Activated naive CD4-positive, alpha-beta T cell treated with anti-CD3 and anti-CD28 coated beads, Interleukin-2, amount 50 U/mL, for 24 hours (primary cell): Measurements from ENCODE around the gene BAZ1B.
"Not testable (repeated sequence)": the region's sequence is repeated elsewhere in the genome, so short reads cannot be mapped to it uniquely, and the experiment has no call there.

Experiments used
- H3K27ac Mint-ChIP-seq: one replicate; pipeline ENCODE4 v1.8.0; 2021; ENCODE audit warnings: mild to moderate bottlenecking, mixed read lengths
- H3K27me3 Mint-ChIP-seq: one replicate; pipeline ENCODE4 v1.8.0; 2021; ENCODE audit warnings: mixed read lengths
- H3K36me3 Mint-ChIP-seq: one replicate; pipeline ENCODE4 v1.8.0; 2021; ENCODE audit warnings: mixed read lengths
- H3K4me1 Mint-ChIP-seq: one replicate; pipeline ENCODE4 v1.8.0; 2021; ENCODE audit warnings: mixed read lengths
- H3K4me3 Mint-ChIP-seq: one replicate; pipeline ENCODE4 v1.8.0; 2021; ENCODE audit warnings: mild to moderate bottlenecking, mixed read lengths
- H3K9me3 Mint-ChIP-seq: one replicate; pipeline ENCODE4 v1.8.0; 2021; ENCODE audit warnings: mixed read lengths

Gene BAZ1B

GRCh38 chr7:73496626-73497025 is 25.5 kb downstream of the BAZ1B start:
- Mint-ChIP-seq H3K27me3 (no peaks in the 10 kb centered on the region), H3K27ac (no peak overlapping the region), H3K4me1 (peaks cover 17% of the 10 kb centered on the region), H3K4me3 (no peak overlapping the region), H3K9me3 (no peaks in the 10 kb centered on the region), H3K36me3 (peaks cover 34% of the 10 kb centered on the region)

DNA sequence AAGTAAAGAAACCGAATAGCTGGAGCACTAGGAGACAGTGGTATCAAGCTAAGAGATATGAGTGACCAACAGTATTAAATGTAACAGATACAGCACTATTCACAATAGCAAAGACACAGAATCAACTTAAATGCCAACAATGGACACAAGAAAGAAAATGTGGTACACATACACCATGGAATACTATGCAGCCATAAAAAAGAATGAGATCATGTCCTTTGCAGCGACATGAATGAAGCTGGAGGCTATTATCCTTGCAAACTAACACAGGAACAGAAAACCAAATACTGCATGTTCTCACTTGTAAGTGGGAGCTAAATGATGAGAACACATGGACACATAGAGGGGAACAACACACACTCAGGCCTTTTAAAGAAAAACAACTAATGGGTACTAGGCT is 26.6 kb downstream of the BAZ1B start:
- not testable (repeated sequence) for H3K27ac Mint-ChIP-seq, H3K9me3 Mint-ChIP-seq, H3K27me3 Mint-ChIP-seq, H3K4me3 Mint-ChIP-seq
- Mint-ChIP-seq H3K36me3 (peaks cover 29% of the 10 kb centered on the region), H3K4me1 (peaks cover 17% of the 10 kb centered on the region)

DNA sequence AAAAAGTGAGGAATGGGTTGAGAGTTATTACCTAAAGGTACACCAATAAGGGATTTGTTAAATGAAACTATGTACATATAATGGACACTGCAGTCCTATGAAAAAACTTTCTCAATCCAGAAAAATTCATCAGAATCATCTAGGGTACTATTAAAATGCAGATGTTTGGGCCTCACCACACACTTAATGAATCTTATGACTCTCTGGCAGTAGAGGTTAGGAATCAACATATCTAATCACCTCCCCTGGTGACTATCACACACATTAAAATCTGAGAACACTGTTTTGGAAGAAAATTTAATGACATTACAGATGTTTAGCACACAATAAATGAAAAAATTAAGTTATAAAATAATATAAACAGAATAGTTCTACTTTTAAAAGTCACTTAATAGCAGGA is 32.1 kb downstream of the BAZ1B start:
- H3K4me3 Mint-ChIP-seq = no peak overlapping the region
- H3K36me3 Mint-ChIP-seq = peaks cover 17% of the 10 kb centered on the region
- no peak overlapping the region for H3K27ac Mint-ChIP-seq
- no peaks in the 10 kb centered on the region for H3K27me3 Mint-ChIP-seq
- H3K4me1 Mint-ChIP-seq = peaks cover 13% of the 10 kb centered on the region
- no peaks in the 10 kb centered on the region for H3K9me3 Mint-ChIP-seq

- H3K36me3 Mint-ChIP-seq = peaks cover 11% of the 10 kb centered on the region
Observed at GRCh38 chr7:73487486-73487885, 34.6 kb downstream of the BAZ1B start.

GRCh38 chr7:73483171-73483570 is 38.9 kb downstream of the BAZ1B start:
- Mint-ChIP-seq H3K27ac (no peak overlapping the region), H3K9me3 (no peaks in the 10 kb centered on the region), H3K36me3 (peaks cover 17% of the 10 kb centered on the region), H3K4me3 (no peak overlapping the region), H3K27me3 (no peaks in the 10 kb centered on the region), H3K4me1 (peaks cover 32% of the 10 kb centered on the region)

More at GRCh38 chr7:73487486-73487885, 34.6 kb downstream of the BAZ1B start:
- Mint-ChIP-seq H3K27me3 (no peaks in the 10 kb centered on the region), H3K4me3 (no peak overlapping the region), H3K4me1 (peaks cover 13% of the 10 kb centered on the region), H3K9me3 (no peaks in the 10 kb centered on the region), H3K27ac (peak overlapping the region; percentile 59)

GRCh38 chr7:73482746-73483145 is 39.3 kb downstream of the BAZ1B start:
- Mint-ChIP-seq H3K27me3 (no peaks in the 10 kb centered on the region), H3K27ac (no peak overlapping the region), H3K36me3 (peaks cover 21% of the 10 kb centered on the region), H3K4me1 (peaks cover 36% of the 10 kb centered on the region), H3K9me3 (no peaks in the 10 kb centered on the region), H3K4me3 (no peak overlapping the region)

GRCh38 chr7:73481521-73481920 is 40.6 kb downstream of the BAZ1B start:
- not testable (repeated sequence) for H3K9me3 Mint-ChIP-seq, H3K27ac Mint-ChIP-seq, H3K27me3 Mint-ChIP-seq, H3K4me3 Mint-ChIP-seq
- Mint-ChIP-seq H3K36me3 (peaks cover 24% of the 10 kb centered on the region), H3K4me1 (peaks cover 42% of the 10 kb centered on the region)

DNA sequence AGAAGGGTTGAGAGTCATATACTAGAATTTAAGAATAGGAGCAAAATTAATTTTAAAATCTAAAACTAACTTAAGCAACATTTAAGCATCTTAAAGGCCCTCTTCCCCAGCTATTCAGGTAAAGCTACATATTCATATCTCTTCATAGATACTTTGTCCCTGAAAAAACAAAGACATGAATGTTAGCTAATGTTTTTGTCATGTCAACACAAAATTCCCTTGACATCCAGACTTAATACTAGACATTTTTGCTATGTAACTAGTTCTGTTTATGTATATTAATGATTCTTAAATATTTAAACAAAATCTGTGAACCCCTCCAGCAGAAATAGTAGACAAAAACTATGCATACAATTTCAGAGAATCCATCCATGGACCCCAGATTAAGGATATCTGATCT is 43.5 kb downstream of the BAZ1B start:
- Mint-ChIP-seq H3K9me3 (no peaks in the 10 kb centered on the region), H3K4me3 (no peak overlapping the region), H3K27ac (no peak overlapping the region), H3K27me3 (no peaks in the 10 kb centered on the region), H3K4me1 (peaks cover 52% of the 10 kb centered on the region), H3K36me3 (peaks cover 28% of the 10 kb centered on the region)

DNA sequence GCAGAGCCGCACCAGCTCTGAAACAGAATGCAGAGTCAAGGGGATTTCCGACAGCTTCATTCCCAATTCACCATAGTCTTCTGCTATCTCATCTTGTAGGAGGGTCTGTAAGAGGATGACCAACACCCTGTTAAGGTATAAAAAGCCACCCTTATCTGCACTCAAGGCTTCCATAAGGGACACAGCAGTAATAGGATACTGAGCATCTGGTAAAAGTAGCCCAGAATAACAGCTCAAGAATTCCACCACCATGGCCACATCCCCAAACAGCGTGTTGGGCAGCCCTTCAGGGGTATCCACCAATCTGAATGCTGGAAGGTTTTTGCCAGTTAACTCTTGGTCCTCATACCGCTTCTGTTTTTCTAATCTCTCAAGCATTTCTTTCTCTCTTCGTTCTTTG is 44.7 kb downstream of the BAZ1B start:
- Mint-ChIP-seq H3K9me3 (no peaks in the 10 kb centered on the region), H3K27me3 (no peaks in the 10 kb centered on the region), H3K27ac (peak overlapping the region; percentile 38), H3K4me1 (peaks cover 44% of the 10 kb centered on the region), H3K4me3 (no peak overlapping the region), H3K36me3 (peaks cover 28% of the 10 kb centered on the region)

GRCh38 chr7:73470208-73470607 is 51.9 kb downstream of the BAZ1B start:
- Mint-ChIP-seq H3K9me3 (no peaks in the 10 kb centered on the region), H3K4me1 (peaks cover 13% of the 10 kb centered on the region), H3K27ac (no peak overlapping the region), H3K4me3 (no peak overlapping the region), H3K27me3 (no peaks in the 10 kb centered on the region), H3K36me3 (peaks cover 9% of the 10 kb centered on the region)

DNA sequence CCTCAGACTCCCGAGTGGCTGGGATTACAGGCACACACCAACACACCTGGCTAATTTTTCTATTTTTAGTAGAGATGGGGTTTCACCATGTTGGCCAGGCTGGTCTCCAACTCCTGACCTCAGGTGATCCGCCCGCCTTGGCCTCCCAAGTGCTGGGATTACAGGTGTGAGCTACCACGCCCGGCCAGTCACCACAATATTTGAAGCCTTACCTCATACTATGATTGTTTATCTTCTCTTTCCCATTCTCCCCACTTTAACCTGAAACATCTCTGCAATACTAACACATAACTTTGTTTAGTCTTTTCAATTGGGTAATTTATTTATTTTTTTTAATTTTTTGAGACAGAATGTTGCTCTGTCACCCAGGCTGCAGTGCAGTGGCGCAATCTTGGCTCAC is 55.0 kb downstream of the BAZ1B start:
- peaks cover 12% of the 10 kb centered on the region for H3K36me3 Mint-ChIP-seq
- not testable (repeated sequence) for H3K4me3 Mint-ChIP-seq, H3K9me3 Mint-ChIP-seq, H3K4me1 Mint-ChIP-seq, H3K27me3 Mint-ChIP-seq, H3K27ac Mint-ChIP-seq

GRCh38 chr7:73466112-73466511 is 56.0 kb downstream of the BAZ1B start:
- Mint-ChIP-seq H3K27me3 (no peaks in the 10 kb centered on the region), H3K9me3 (no peaks in the 10 kb centered on the region), H3K4me3 (no peak overlapping the region), H3K4me1 (peaks cover 5% of the 10 kb centered on the region), H3K36me3 (peaks cover 11% of the 10 kb centered on the region), H3K27ac (peak overlapping the region; percentile 8)

- no peaks in the 10 kb centered on the region for H3K27me3 Mint-ChIP-seq
- no peaks in the 10 kb centered on the region for H3K9me3 Mint-ChIP-seq
- H3K4me3 Mint-ChIP-seq = no peak overlapping the region
- no peak overlapping the region for H3K27ac Mint-ChIP-seq
- H3K36me3 Mint-ChIP-seq = peaks cover 15% of the 10 kb centered on the region
- H3K4me1 Mint-ChIP-seq = peaks cover under 1% of the 10 kb centered on the region
Observed at GRCh38 chr7:73463966-73464365, 58.1 kb downstream of the BAZ1B start.

DNA sequence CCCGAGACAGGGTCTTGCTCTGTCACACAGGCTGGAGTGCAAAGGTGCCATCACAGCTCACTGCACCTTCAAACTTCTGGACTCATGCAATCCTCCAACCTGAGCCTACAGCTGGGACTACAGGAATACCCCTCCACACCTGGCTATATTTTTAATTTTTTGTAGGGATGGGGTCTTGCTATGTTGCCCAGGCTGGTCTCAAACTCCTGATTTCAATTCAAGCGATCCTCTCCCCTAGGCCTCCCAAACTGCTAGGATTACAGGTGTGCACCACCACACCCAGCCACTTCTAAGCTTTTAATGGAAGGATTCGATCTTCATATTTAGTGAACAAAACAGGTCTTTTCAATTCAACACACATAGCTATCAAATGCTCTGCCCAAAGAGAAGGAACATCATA is 58.8 kb downstream of the BAZ1B start:
- H3K36me3 Mint-ChIP-seq = peaks cover 15% of the 10 kb centered on the region
- no peaks in the 10 kb centered on the region for H3K9me3 Mint-ChIP-seq
- H3K27ac Mint-ChIP-seq = no peak overlapping the region
- H3K4me3 Mint-ChIP-seq = no peak overlapping the region
- no peaks in the 10 kb centered on the region for H3K4me1 Mint-ChIP-seq
- H3K27me3 Mint-ChIP-seq = no peaks in the 10 kb centered on the region

DNA sequence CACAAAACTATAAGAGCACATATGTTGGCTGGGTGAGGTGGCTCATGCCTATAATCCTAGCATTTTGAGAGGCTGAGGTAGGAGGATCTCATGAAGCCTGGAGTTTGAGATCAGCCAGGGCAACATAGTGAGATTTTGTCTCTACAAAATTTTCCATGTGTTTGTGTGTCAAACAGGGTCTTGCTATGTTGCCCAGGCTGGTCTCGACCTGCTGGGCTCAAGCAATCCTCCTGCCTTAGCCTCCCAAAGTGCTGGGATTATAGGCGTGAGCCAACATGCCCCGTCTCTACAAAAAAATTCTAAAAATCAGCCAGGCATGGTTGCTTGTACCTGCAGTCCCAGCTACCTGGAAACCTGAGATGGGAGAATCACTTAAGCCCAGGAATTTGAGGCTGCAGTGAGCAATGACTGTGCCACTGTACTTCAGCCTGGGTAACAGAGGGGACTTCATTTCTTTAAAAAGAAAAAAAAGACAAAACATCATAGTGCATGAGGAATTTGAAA is 60.3 kb downstream of the BAZ1B start:
- Mint-ChIP-seq H3K36me3 (peaks cover 20% of the 10 kb centered on the region), H3K4me3 (no peak overlapping the region), H3K27me3 (no peaks in the 10 kb centered on the region), H3K4me1 (no peaks in the 10 kb centered on the region), H3K27ac (no peak overlapping the region), H3K9me3 (no peaks in the 10 kb centered on the region)

- no peak overlapping the region for H3K4me3 Mint-ChIP-seq
- no peaks in the 10 kb centered on the region for H3K27me3 Mint-ChIP-seq
- H3K4me1 Mint-ChIP-seq = no peaks in the 10 kb centered on the region
- no peak overlapping the region for H3K27ac Mint-ChIP-seq
- H3K9me3 Mint-ChIP-seq = no peaks in the 10 kb centered on the region
- peaks cover 17% of the 10 kb centered on the region for H3K36me3 Mint-ChIP-seq
Observed at GRCh38 chr7:73454424-73454823, 67.7 kb downstream of the BAZ1B start.

- Mint-ChIP-seq H3K9me3 (no peaks in the 10 kb centered on the region), H3K4me1 (no peaks in the 10 kb centered on the region), H3K27ac (peak overlapping the region; percentile 63), H3K36me3 (peaks cover 19% of the 10 kb centered on the region), H3K4me3 (no peak overlapping the region), H3K27me3 (no peaks in the 10 kb centered on the region)
Observed at GRCh38 chr7:73452999-73453635, 69.0 kb downstream of the BAZ1B start.
